Endothelial cell of umbilical vein (primary cell): ENCODE results near the gene AFG1L. TPM values are rescaled to one million over a fixed set of nuclear protein-coding genes. Genes with fewer than 3 reads are reported as not detected.
"Not testable (repeated sequence)": the region's sequence is repeated elsewhere in the genome, so short reads cannot be mapped to it uniquely, and the experiment has no call there.

Experiments
- Bru-seq: library from RNA; stranded (reverse); fragments of 400-500 nt; gene quantifications from one replicate; lab custom pipeline; 2021; lab: Mats Ljungman, UMichigan
- BruChase-seq, 2 experiments: library from RNA; stranded (reverse); fragments of 400-500 nt; gene quantifications; one replicate each; lab custom pipeline; 2021; lab: Mats Ljungman, UMichigan
- BruUV-seq: library from RNA; stranded (reverse); fragments of 400-500 nt; replicated peaks from 2 replicates; lab custom pipeline; 2021; lab: Mats Ljungman, UMichigan
- CTCF ChIA-PET: fragments of 300-600, 350-600 bp; sonication (Branson Sonifier 250); formaldehyde crosslinking; loops from one replicate; lab custom pipeline; 2021; ENCODE audit warnings: antibody characterized with exemption, inconsistent platforms; lab: Charles Lee
- POLR2A ChIA-PET: fragments of 300-600, 350-600 bp; sonication (Branson Sonifier 250); formaldehyde crosslinking; loops from one replicate; lab custom pipeline; 2021; ENCODE audit warnings: antibody characterized with exemption, inconsistent platforms; lab: Charles Lee
- DNase-seq: peaks from one replicate; pipeline ENCODE4 v3.0.0-alpha.2; 2011; ENCODE audit warnings: low read depth, low spot score
- FAIRE-seq: peaks from 2 replicates; lab custom pipeline; 2011; peaks lifted over from hg19 to GRCh38; lab: Jason Lieb, UNC
- H2AFZ ChIP-seq: 2 replicates; pipeline ENCODE4 v1.6.0; 2012; ENCODE audit warnings: low read depth, low read length, control low read depth, inconsistent platforms
- H3K27ac ChIP-seq: 2 replicates; pipeline ENCODE4 v1.5.1; 2011; ENCODE audit warnings: low read depth, mild to moderate bottlenecking, control low read depth, low read length, moderate library complexity; ENCODE audit not compliant: insufficient read depth
- H3K27me3 ChIP-seq, 2 experiments: 2 replicates each; pipeline versions ENCODE4 v1.6.0 to v1.6.1; 2011; ENCODE audit warnings: low read length in 2 of 2, mixed read lengths in 1 of 2; ENCODE audit not compliant: control insufficient read depth in 2 of 2, insufficient read depth in 2 of 2
- H3K36me3 ChIP-seq, 2 experiments: 2 replicates in 1 of 2; 3 replicates in 1 of 2; pipeline ENCODE4 v1.5.1; 2011; ENCODE audit warnings: low read length in 2 of 2, mild to moderate bottlenecking in 1 of 2, moderate library complexity in 1 of 2; ENCODE audit not compliant: control insufficient read depth in 2 of 2, insufficient read depth in 2 of 2; ENCODE audit errors: extremely low read depth in 1 of 2
- H3K4me1 ChIP-seq: 3 replicates; pipeline ENCODE4 v1.5.1; 2011; ENCODE audit warnings: mild to moderate bottlenecking, low read length; ENCODE audit not compliant: control insufficient read depth, insufficient read depth; ENCODE audit errors: extremely low read depth
- H3K4me2 ChIP-seq: 2 replicates; pipeline ENCODE4 v1.6.1; 2011; ENCODE audit warnings: low read length, control low read depth, mixed read lengths; ENCODE audit not compliant: insufficient read depth
- H3K4me3 ChIP-seq, 3 experiments: fragments of 200-600 bp in 1 of 3; sonication (generic), shearing (Covaris generic) in 1 of 3; replicated peaks in 1 of 3; 2 replicates each; pipeline ENCODE4 v1.5.1; 2011 to 2016; ENCODE audit warnings: control low read depth in 3 of 3, low read length in 3 of 3, mild to moderate bottlenecking in 2 of 3, inconsistent platforms in 1 of 3, low read depth in 1 of 3, moderate library complexity in 1 of 3; ENCODE audit not compliant: insufficient read depth in 1 of 3
- H3K79me2 ChIP-seq: 2 replicates; pipeline ENCODE4 v1.6.0; 2012; ENCODE audit warnings: low read length, inconsistent platforms; ENCODE audit not compliant: control insufficient read depth, insufficient read depth
- H3K9ac ChIP-seq: replicated peaks from 2 replicates; pipeline ENCODE3; 2011; ENCODE audit warnings: low read length, control low read depth; ENCODE audit not compliant: insufficient read depth; ENCODE audit errors: extremely low read depth
- H3K9me1 ChIP-seq: replicated peaks from 3 replicates; pipeline ENCODE4 v1.6.0; 2011; ENCODE audit warnings: mild to moderate bottlenecking, low read length; ENCODE audit not compliant: control insufficient read depth, insufficient read depth; ENCODE audit errors: extremely low read depth
- H3K9me3 ChIP-seq: replicated peaks from 2 replicates; pipeline ENCODE4 v1.5.1; 2012; ENCODE audit warnings: low read length, inconsistent platforms; ENCODE audit not compliant: control insufficient read depth, insufficient read depth
- H4K20me1 ChIP-seq: replicated peaks from 2 replicates; pipeline ENCODE3; 2011; ENCODE audit warnings: mild to moderate bottlenecking, low read length; ENCODE audit not compliant: control insufficient read depth, insufficient read depth; ENCODE audit errors: extremely low read depth
- CTCF ChIP-seq, 2 donors: IDR thresholded peaks; 1 replicate in 1 of 2; 2 replicates in 1 of 2; pipeline ENCODE4 v1.5.1; 2011; ENCODE audit warnings: low read length in 2 of 2, mild to moderate bottlenecking in 2 of 2, moderate library complexity in 2 of 2, control low read depth in 1 of 2, inconsistent platforms in 1 of 2, low read depth in 1 of 2; ENCODE audit not compliant: insufficient read depth in 1 of 2; ENCODE audit errors: extremely low read depth in 1 of 2
- JUN ChIP-seq: IDR thresholded peaks from 2 replicates; pipeline ENCODE4 v1.6.1; 2011; ENCODE audit warnings: borderline replicate concordance, low read depth; ENCODE audit not compliant: insufficient read length, insufficient read depth
- MYC ChIP-seq: IDR thresholded peaks from one replicate; pipeline ENCODE4 v1.6.1; 2011; ENCODE audit warnings: mild to moderate bottlenecking, low read depth, low read length
- POLR2A ChIP-seq: IDR thresholded peaks from 2 replicates; pipeline ENCODE4 v1.6.1; 2012; ENCODE audit warnings: low read depth, mild to moderate bottlenecking, control low read depth, low read length
- POLR2AphosphoS5 ChIP-seq: IDR thresholded peaks from 2 replicates; pipeline ENCODE4 v1.6.1; 2012; ENCODE audit warnings: low read depth, mild to moderate bottlenecking, control low read depth, low read length, moderate library complexity; ENCODE audit not compliant: insufficient read depth
- dilution Hi-C: fragments of 300-500 bp; cut with MboI; formaldehyde crosslinking; loops from one replicate; pipeline ENCODE4 v1.15.0; 2019; ENCODE audit warnings: low sequenced_read_pairs; ENCODE audit not compliant: extremely low pct_ligation_motif_present
- intact Hi-C: fragments of 100-400 bp; cut with micrococcal nuclease; formaldehyde crosslinking; loops from one replicate; pipeline ENCODE4 v1.10.0; 2022
- long read RNA-seq: library from polyadenylated mRNA; stranded (forward); transcript quantifications from one replicate; pipeline ENCODE4 v2.0.0, GENCODE V29; 2021
- polyA minus RNA-seq, 3 experiments: library from RNA; depleted of rRNA, polyadenylated mRNA; stranded (reverse); fragments of >200 nt; gene quantifications; 1 replicate in 1 of 3; 2 replicates in 2 of 3; pipeline ENCODE4 v1.2.3, GENCODE V29; 2011
- polyA plus RNA-seq, 4 experiments: library from polyadenylated mRNA; depleted of rRNA in 3 of 4; stranded (reverse) in 3 of 4; unstranded in 1 of 4; fragments of >200 nt; gene quantifications; 2 replicates each; pipeline versions ENCODE4 v1.2.1 to v1.2.3, GENCODE V29; 2011 to 2012; ENCODE audit warnings: missing spikeins in 1 of 4
- total RNA-seq: library from RNA; stranded (reverse); gene quantifications from 2 replicates; pipeline ENCODE4 v1.2.3, GENCODE V29; 2021

Gene AFG1L
- total RNA-seq (6.0 and 6.2 TPM in 2 replicates), polyA plus RNA-seq (0.45 and 1.0 TPM in 2 replicates), polyA minus RNA-seq (3.0 and 3.9 TPM in 2 replicates), Bru-seq, nascent RNA (percentile 54 among the genes with signal in this experiment), BruChase-seq, experiment 1, labeled RNA remaining after a 6-hour chase (percentile 45 among the genes with signal in this experiment), BruChase-seq, experiment 2, labeled RNA remaining after a 2-hour chase (percentile 45 among the genes with signal in this experiment)
- 1.2 and 1.9 TPM in 2 replicates for polyA plus RNA-seq (2011; cell fraction: cytosol; rRNA removed)
- 2.2 and 3.7 TPM in 2 replicates for polyA plus RNA-seq (2011; cell fraction: nucleus; rRNA removed)
- 2.8 and 4.2 TPM in 2 replicates for polyA plus RNA-seq (2012)
- 3.2 TPM for polyA minus RNA-seq (2011; cell fraction: cytosol; rRNA and poly(A)+ RNA removed)
- 6.6 and 12.3 TPM in 2 replicates for polyA minus RNA-seq (2011; cell fraction: nucleus; rRNA and poly(A)+ RNA removed)
- long read RNA-seq, full-length matches to known transcripts = 3 of 7 reads
- long read RNA-seq, partial matches to known transcripts = 1 of 7 reads
- long read RNA-seq, other reads (novel, unspliced or antisense) = 3 of 7 reads

GRCh38 chr6:108294727-108295625, at the start of gene AFG1L:
AFG1L (plus strand) TSS chr6:108295054; CDS start chr6:108295080, 26 bp downstream.
- H3K4me2 ChIP-seq = peak within 1 kb of the TSS; percentile 83
- TF ChIP-seq POLR2A (peak; percentile 49), MYC (peak; percentile 45), POLR2AphosphoS5 (peak; percentile 52), CTCF (IDR thresholded peaks at IDR 0.05; ENCODE audit: extremely low read depth in 1 of 2, insufficient read depth in 1 of 2, low read depth in 1 of 2, low read length in 2 of 2) (no peak), JUN (no peak)
- intact Hi-C loops (loop anchor here (1.0 to 2.0 kb wide), 4 partner anchors 34 to 198 kb away; partner anchors contain the start of gene SNX3), dilution Hi-C loops (no loop called here)
- H4K20me1 ChIP-seq = no peaks in the 10 kb centered on the region
- no peaks in the 10 kb centered on the region for H3K36me3 ChIP-seq
- DNase-seq (peak; percentile 90), FAIRE-seq (peak; percentile 89)
- H3K9me1 ChIP-seq = no peaks in the 10 kb centered on the region
- H3K79me2 ChIP-seq = no peaks in the 10 kb centered on the region
- TSS peak; percentile 85 for BruUV-seq
- peak within 1 kb of the TSS; percentile 72 for H3K27ac ChIP-seq
- H3K9me3 ChIP-seq = no peaks in the 10 kb centered on the region
- peak within 1 kb of the TSS; percentile 51 to 72 (median 58) for H3K4me3 ChIP-seq
- POLR2A ChIA-PET = interaction anchor here (1.6 kb wide), 1 partner anchor 34 kb away, joined by 7 read pairs; the partner anchor contains the start of gene SNX3
- CTCF ChIA-PET = interaction anchor here (0.6 to 3.0 kb wide), 3 partner anchors 40 to 196 kb away, joined by 3 to 22 read pairs (median 3); no protein-coding TSS in a partner anchor
- peaks cover 10% of the 10 kb centered on the region for H3K4me1 ChIP-seq
- no peaks in the 10 kb centered on the region for H3K27me3 ChIP-seq
- peak within 1 kb of the TSS; percentile 65 for H3K9ac ChIP-seq
- H2AFZ ChIP-seq = peak within 1 kb of the TSS; percentile 88

- H3K9ac ChIP-seq, BruUV-seq, H3K9me1 ChIP-seq, H4K20me1 ChIP-seq, H2AFZ ChIP-seq, H3K9me3 ChIP-seq, CTCF ChIA-PET, H3K4me1 ChIP-seq, H3K27ac ChIP-seq, H3K4me2 ChIP-seq, H3K4me3 ChIP-seq, H3K27me3 ChIP-seq, dilution Hi-C loops, intact Hi-C loops, DNase-seq, H3K36me3 ChIP-seq, FAIRE-seq: not testable (repeated sequence)
- POLR2A ChIA-PET = interaction anchor here (0.7 kb wide), 1 partner anchor 134 kb away, joined by 6 read pairs; no protein-coding TSS in a partner anchor
- H3K79me2 ChIP-seq = peaks cover 67% of the 10 kb centered on the region
These were observed 49.8 kb upstream of the AFG1L start for GRCh38 chr6:108245095-108245494.
